ENCODE data around the gene NAGPA.

DNA sequence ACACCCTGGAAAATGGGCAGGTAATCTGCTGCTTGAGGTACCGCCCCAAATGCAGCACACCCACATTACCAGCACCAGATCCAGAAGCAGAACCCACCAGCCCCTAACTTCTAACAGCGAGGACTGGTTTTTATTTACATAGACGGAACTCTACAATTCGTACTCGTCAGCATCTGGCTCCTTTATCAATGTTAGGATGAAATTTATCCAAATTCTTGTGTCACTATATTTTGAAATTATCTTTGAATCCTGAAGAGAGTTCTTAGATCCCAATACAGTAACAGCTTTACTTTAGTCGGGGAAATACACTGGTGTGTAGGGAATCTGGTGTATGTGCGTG is 37.6 kb upstream of the NAGPA start:
- TF ChIP-seq POLR2A (IDR thresholded peaks at IDR 0.05; ENCODE audit: low read length) (no peak), GATA1 (IDR thresholded peaks at IDR 0.05; ENCODE audit: low read depth, low read length) (no peak)

Measured in erythroblast (primary cell).